ENCODE data around the gene ATF4. TPM values are rescaled to one million over a fixed set of nuclear protein-coding genes. Genes with fewer than 3 reads are reported as not detected.

ATF4 gene
- total RNA-seq, 1 donor from 2014 or later, result 315 TPM

GRCh38 chr22:39553429-39553828, 33.1 kb downstream of the ATF4 start:
- Mint-ChIP-seq H3K27ac (no peak overlapping the region), H3K27me3 (peaks cover 85% of the 10 kb centered on the region), H3K36me3 (no peaks in the 10 kb centered on the region), H3K4me1 (ENCODE audit: unreplicated experiment) (no peaks in the 10 kb centered on the region), H3K9me3 (no peaks in the 10 kb centered on the region), H3K4me3 (no peak overlapping the region)
- no peak for TF ChIP-seq CTCF (conservative IDR thresholded peaks at IDR 0.05)
- no peak for DNase-seq (ENCODE audit: extremely low spot score, unreplicated experiment)

- H3K27ac Mint-ChIP-seq, result no peak overlapping the region
- H3K4me3 Mint-ChIP-seq, result no peak overlapping the region
- no peaks in the 10 kb centered on the region for H3K36me3 Mint-ChIP-seq
- no peaks in the 10 kb centered on the region for H3K4me1 Mint-ChIP-seq (ENCODE audit: unreplicated experiment)
- DNase-seq (ENCODE audit: extremely low spot score, unreplicated experiment), result no peak
- no peaks in the 10 kb centered on the region for H3K9me3 Mint-ChIP-seq
- peaks cover 87% of the 10 kb centered on the region for H3K27me3 Mint-ChIP-seq
- TF ChIP-seq CTCF (conservative IDR thresholded peaks at IDR 0.05), result no peak
These were observed 33.8 kb downstream of the ATF4 start for GRCh38 chr22:39554151-39554550.

GRCh38 chr22:39556970-39557841, 36.8 kb downstream of the ATF4 start:
- no peaks in the 10 kb centered on the region for H3K9me3 Mint-ChIP-seq
- peak overlapping the region; percentile 76 for H3K4me3 Mint-ChIP-seq
- DNase-seq (ENCODE audit: extremely low spot score, unreplicated experiment), result no peak
- H3K27me3 Mint-ChIP-seq, result peaks cover 84% of the 10 kb centered on the region
- H3K36me3 Mint-ChIP-seq, result no peaks in the 10 kb centered on the region
- TF ChIP-seq CTCF (conservative IDR thresholded peaks at IDR 0.05), result no peak
- H3K27ac Mint-ChIP-seq, result no peak overlapping the region
- H3K4me1 Mint-ChIP-seq (ENCODE audit: unreplicated experiment), result no peaks in the 10 kb centered on the region

GRCh38 chr22:39558254-39558727, 37.9 kb downstream of the ATF4 start:
- H3K27me3 Mint-ChIP-seq, result peaks cover 73% of the 10 kb centered on the region
- H3K4me3 Mint-ChIP-seq, result peak overlapping the region; percentile 79
- no peaks in the 10 kb centered on the region for H3K9me3 Mint-ChIP-seq
- no peak for DNase-seq (ENCODE audit: extremely low spot score, unreplicated experiment)
- H3K36me3 Mint-ChIP-seq, result no peaks in the 10 kb centered on the region
- TF ChIP-seq CTCF (conservative IDR thresholded peaks at IDR 0.05), result no peak
- H3K27ac Mint-ChIP-seq, result no peak overlapping the region
- no peaks in the 10 kb centered on the region for H3K4me1 Mint-ChIP-seq (ENCODE audit: unreplicated experiment)

GRCh38 chr22:39558950-39559349, 38.6 kb downstream of the ATF4 start:
- no peaks in the 10 kb centered on the region for H3K9me3 Mint-ChIP-seq
- H3K4me1 Mint-ChIP-seq (ENCODE audit: unreplicated experiment), result no peaks in the 10 kb centered on the region
- peaks cover 70% of the 10 kb centered on the region for H3K27me3 Mint-ChIP-seq
- no peaks in the 10 kb centered on the region for H3K36me3 Mint-ChIP-seq
- DNase-seq (ENCODE audit: extremely low spot score, unreplicated experiment), result no peak
- H3K27ac Mint-ChIP-seq, result no peak overlapping the region
- no peak for TF ChIP-seq CTCF (conservative IDR thresholded peaks at IDR 0.05)
- H3K4me3 Mint-ChIP-seq, result peak overlapping the region; percentile 67
